SK-N-SH (cell line): ENCODE measurements around the gene CYFIP2. TPM values are rescaled to one million over a fixed set of nuclear protein-coding genes. Genes with fewer than 3 reads are reported as not detected.

Experiments used
- CTCF ChIA-PET: fragments of 300-600, 350-600 bp; formaldehyde crosslinking; extraction: SDS; loops from one replicate; lab custom pipeline; 2021; lab: Yijun Ruan, JAX
- POLR2A ChIA-PET: fragments of 350-600 bp; sonication (Branson Sonifier 250); formaldehyde crosslinking; extraction: SDS; loops from one replicate; lab custom pipeline; 2020; ENCODE audit warnings: antibody characterized with exemption, inconsistent platforms; lab: Yijun Ruan, JAX
- DNase-seq: peaks from one replicate; pipeline ENCODE4 v3.0.0; 2012
- H2AFZ ChIP-seq: fragments of 200-600 bp; sonication (generic); 2 replicates; pipeline ENCODE4 v1.8.1; 2016; ENCODE audit warnings: antibody characterized with exemption, mild to moderate bottlenecking, low read depth
- H3F3A ChIP-seq: fragments of 200-600 bp; sonication (generic); replicated peaks from 2 replicates; pipeline ENCODE3; 2016; ENCODE audit warnings: antibody characterized with exemption, mild to moderate bottlenecking; ENCODE audit not compliant: insufficient read depth
- H3K27ac ChIP-seq, 2 experiments: fragments of 200-500 bp in 1 of 2; fragments of 200-600 bp in 1 of 2; sonication (Bioruptor generic) in 1 of 2; sonication (generic), shearing (Covaris generic) in 1 of 2; 2 replicates each; pipeline versions ENCODE4 v1.5.1 to v1.6.1; 2014 to 2016; ENCODE audit warnings: low read depth in 2 of 2, inconsistent platforms in 1 of 2, low read length in 1 of 2, mild to moderate bottlenecking in 1 of 2, mixed read lengths in 1 of 2
- H3K27me3 ChIP-seq: fragments of 200-600 bp; sonication (generic), shearing (Covaris generic); 2 replicates; pipeline ENCODE4 v1.6.1; 2016; ENCODE audit warnings: mixed run types; ENCODE audit not compliant: insufficient read depth
- H3K36me3 ChIP-seq, 2 experiments: fragments of 200-500 bp in 1 of 2; fragments of 200-600 bp in 1 of 2; sonication (Bioruptor generic) in 1 of 2; sonication (generic) in 1 of 2; replicated peaks in 1 of 2; 2 replicates each; pipeline versions ENCODE3 to v1.5.1; 2014 to 2016; ENCODE audit warnings: low read length in 1 of 2, mild to moderate bottlenecking in 1 of 2; ENCODE audit not compliant: insufficient read depth in 2 of 2, control insufficient read depth in 1 of 2
- H3K4me1 ChIP-seq, 2 experiments: fragments of 200-500 bp in 1 of 2; fragments of 200-600 bp in 1 of 2; sonication (Bioruptor generic) in 1 of 2; sonication (generic), shearing (Covaris generic) in 1 of 2; 2 replicates each; pipeline versions ENCODE4 v1.5.1 to v1.6.1; 2014 to 2016; ENCODE audit warnings: low read depth in 1 of 2, low read length in 1 of 2, mixed run types in 1 of 2; ENCODE audit not compliant: insufficient read depth in 2 of 2, control insufficient read depth in 1 of 2
- H3K4me2 ChIP-seq: fragments of 200-600 bp; sonication (generic), shearing (Covaris generic); 2 replicates; pipeline ENCODE4 v1.6.1; 2017; ENCODE audit warnings: mixed run types
- H3K4me3 ChIP-seq, 2 experiments: fragments of 200-500 bp in 1 of 2; fragments of 200-600 bp in 1 of 2; sonication (Bioruptor generic) in 1 of 2; sonication (generic), shearing (Covaris generic) in 1 of 2; 2 replicates each; pipeline versions ENCODE4 v1.5.1 to v1.8.1; 2014 to 2016; ENCODE audit warnings: low read depth in 2 of 2, inconsistent platforms in 1 of 2, low read length in 1 of 2, mild to moderate bottlenecking in 1 of 2, mixed read lengths in 1 of 2, moderate library complexity in 1 of 2
- H3K79me2 ChIP-seq: fragments of 200-600 bp; sonication (generic); 2 replicates; pipeline ENCODE4 v1.8.1; 2017; ENCODE audit warnings: mild to moderate bottlenecking; ENCODE audit not compliant: insufficient read depth
- H3K9ac ChIP-seq: fragments of 200-600 bp; sonication (generic); 2 replicates; pipeline ENCODE4 v1.6.1; 2017; ENCODE audit warnings: mixed run types
- H3K9me2 ChIP-seq: fragments of 200-600 bp; sonication (generic); 2 replicates; pipeline ENCODE4 v1.6.1; 2017; ENCODE audit warnings: mixed run types
- H3K9me3 ChIP-seq: fragments of 200-600 bp; sonication (generic); 2 replicates; pipeline ENCODE4 v1.6.1; 2017; ENCODE audit warnings: mixed run types, mild to moderate bottlenecking, moderate library complexity
- H4K20me1 ChIP-seq: fragments of 200-600 bp; sonication (generic); 2 replicates; pipeline ENCODE4 v1.6.1; 2017; ENCODE audit warnings: mild to moderate bottlenecking, mixed run types; ENCODE audit not compliant: insufficient read depth
- GABPA ChIP-seq: IDR thresholded peaks from 2 replicates; pipeline ENCODE4 v1.4.0; 2012; ENCODE audit warnings: low read depth, mild to moderate bottlenecking
- GATA2 ChIP-seq: sonication (generic); formaldehyde crosslinking; IDR thresholded peaks from 2 replicates; pipeline ENCODE4 v1.5.0; 2020; ENCODE audit warnings: mild to moderate bottlenecking, missing genetic modification reagents
- RAD21 ChIP-seq: IDR thresholded peaks from 2 replicates; pipeline ENCODE4 v1.6.1; 2012; ENCODE audit warnings: mild to moderate bottlenecking, low read length
- RXRA ChIP-seq: IDR thresholded peaks from 2 replicates; pipeline ENCODE4 v1.4.0; 2012; ENCODE audit warnings: low read depth, mild to moderate bottlenecking, borderline replicate concordance
- TAF1 ChIP-seq: IDR thresholded peaks from 2 replicates; pipeline ENCODE4 v1.6.1; 2012; ENCODE audit warnings: low read depth, mild to moderate bottlenecking, low read length, moderate library complexity, borderline replicate concordance
- WGBS: methylation state at CpG from one replicate; pipeline ENCODE4 v1.1.6; 2017; ENCODE audit warnings: low lambda C conversion rate; 5-methylcytosine and 5-hydroxymethylcytosine counted together
- polyA plus RNA-seq, 3 experiments: library from polyadenylated mRNA; depleted of rRNA; stranded (reverse); fragments of >200 nt; gene quantifications; 2 replicates each; pipeline ENCODE4 v1.2.3, GENCODE V29; 2012
- TF ChIP-seq, protein P1 (sequence below): IDR thresholded peaks from 2 replicates; pipeline ENCODE4; 2012
- TF ChIP-seq, protein P2 (sequence below): fragments of 200-600 bp; sonication (generic); IDR thresholded peaks from 2 replicates; pipeline ENCODE4 v1.6.1; 2017; ENCODE audit warnings: antibody characterized with exemption, mild to moderate bottlenecking, moderate library complexity

CYFIP2 gene
- polyA plus RNA-seq, 1 of the 3 experiments (the other 2 are of a cell fraction): 20.1 TPM

DNA sequence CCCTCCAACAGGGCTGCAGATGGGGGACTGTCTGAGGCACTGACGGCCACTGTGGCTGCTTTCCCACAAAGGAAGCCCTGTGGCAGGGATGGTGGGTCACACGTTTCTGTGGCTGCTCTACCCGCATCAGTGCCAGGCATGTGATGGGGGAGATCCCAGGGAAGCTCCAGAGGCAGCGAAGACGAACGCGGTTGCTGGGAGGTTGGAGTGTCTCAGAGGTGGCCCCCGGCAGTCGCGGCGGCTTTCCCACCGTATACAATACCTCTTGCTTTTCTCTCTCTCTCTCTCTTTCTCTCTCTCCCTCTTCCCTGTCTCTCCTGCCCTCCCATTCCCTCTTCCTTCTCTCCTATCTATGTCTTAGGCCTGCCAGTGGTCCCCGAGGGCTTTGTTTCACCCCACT is 56.7 kb downstream of the CYFIP2 start:
- no peak for TF ChIP-seq RAD21
- TF ChIP-seq, protein P1, sequence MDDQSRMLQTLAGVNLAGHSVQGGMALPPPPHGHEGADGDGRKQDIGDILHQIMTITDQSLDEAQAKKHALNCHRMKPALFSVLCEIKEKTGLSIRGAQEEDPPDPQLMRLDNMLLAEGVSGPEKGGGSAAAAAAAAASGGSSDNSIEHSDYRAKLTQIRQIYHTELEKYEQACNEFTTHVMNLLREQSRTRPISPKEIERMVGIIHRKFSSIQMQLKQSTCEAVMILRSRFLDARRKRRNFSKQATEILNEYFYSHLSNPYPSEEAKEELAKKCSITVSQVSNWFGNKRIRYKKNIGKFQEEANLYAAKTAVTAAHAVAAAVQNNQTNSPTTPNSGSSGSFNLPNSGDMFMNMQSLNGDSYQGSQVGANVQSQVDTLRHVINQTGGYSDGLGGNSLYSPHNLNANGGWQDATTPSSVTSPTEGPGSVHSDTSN: no peak
- TF ChIP-seq GATA2 (CRISPR knock-in tag): no peak
- no peak for TF ChIP-seq RXRA
- CTCF ChIA-PET: interaction anchor here (8.6 kb wide), 1 partner anchor 156 kb away, joined by 102 read pairs; no protein-coding TSS in a partner anchor
- Histone ChIP-seq H2AFZ (no peak overlapping the region), H3K36me3 (peaks cover 0 to 39% of the 10 kb centered on the region in 2 experiments), H3K4me2 (no peak overlapping the region), H3K9ac (no peak overlapping the region), H3K9me2 (no peaks in the 10 kb centered on the region), H3K27me3 (no peaks in the 10 kb centered on the region), H3K4me1 (no peaks in the 10 kb centered on the region), H3F3A (no peaks in the 10 kb centered on the region), H4K20me1 (no peaks in the 10 kb centered on the region), H3K4me3 (no peak overlapping the region), H3K27ac (no peak overlapping the region), H3K79me2 (no peaks in the 10 kb centered on the region), H3K9me3 (no peaks in the 10 kb centered on the region)
- POLR2A ChIA-PET: no interaction called here
- DNase-seq: no peak
- WGBS: 89% methylated on average over 13 of the region's 13 CpGs

DNA sequence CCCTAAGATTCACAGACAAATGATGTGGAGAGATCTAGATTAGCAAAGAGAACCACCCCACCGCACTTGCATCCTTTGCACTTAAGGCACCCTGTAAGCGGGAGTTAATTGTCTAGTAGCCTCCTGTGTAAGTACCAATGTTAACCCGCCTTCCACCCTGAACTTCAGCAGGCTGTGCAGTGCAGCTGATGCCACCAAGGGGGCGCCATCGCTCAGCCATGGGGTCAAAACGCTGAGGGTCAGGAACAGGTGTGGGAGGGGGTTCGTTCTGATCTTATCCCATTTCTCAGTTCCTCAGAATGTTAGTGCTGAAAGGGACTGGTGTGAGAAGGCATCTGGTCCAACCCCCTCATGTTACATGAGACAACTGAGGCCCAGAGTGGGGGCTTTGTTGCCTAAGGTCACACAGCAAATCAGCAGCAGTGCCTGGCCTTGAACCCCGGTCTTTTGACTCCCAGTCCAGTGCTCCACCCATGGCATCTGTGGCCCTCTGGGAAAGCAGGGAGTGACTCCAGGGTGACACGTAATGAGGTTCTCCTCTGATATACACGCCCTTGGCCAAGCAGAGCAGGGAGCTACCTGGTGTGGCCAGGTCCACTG is 57.3 kb downstream of the CYFIP2 start:
- H3K4me2 ChIP-seq: no peak overlapping the region
- no peaks in the 10 kb centered on the region for H3K27me3 ChIP-seq
- no peaks in the 10 kb centered on the region for H3K4me1 ChIP-seq
- ChIA-PET POLR2A (no interaction called here), CTCF (interaction anchor here (0.8 to 8.6 kb wide), 5 partner anchors 12 to 395 kb away, joined by 3 to 102 read pairs (median 3); no protein-coding TSS in a partner anchor)
- no peak overlapping the region for H3K4me3 ChIP-seq
- no peak for TF ChIP-seq GABPA
- TF ChIP-seq, protein P2, sequence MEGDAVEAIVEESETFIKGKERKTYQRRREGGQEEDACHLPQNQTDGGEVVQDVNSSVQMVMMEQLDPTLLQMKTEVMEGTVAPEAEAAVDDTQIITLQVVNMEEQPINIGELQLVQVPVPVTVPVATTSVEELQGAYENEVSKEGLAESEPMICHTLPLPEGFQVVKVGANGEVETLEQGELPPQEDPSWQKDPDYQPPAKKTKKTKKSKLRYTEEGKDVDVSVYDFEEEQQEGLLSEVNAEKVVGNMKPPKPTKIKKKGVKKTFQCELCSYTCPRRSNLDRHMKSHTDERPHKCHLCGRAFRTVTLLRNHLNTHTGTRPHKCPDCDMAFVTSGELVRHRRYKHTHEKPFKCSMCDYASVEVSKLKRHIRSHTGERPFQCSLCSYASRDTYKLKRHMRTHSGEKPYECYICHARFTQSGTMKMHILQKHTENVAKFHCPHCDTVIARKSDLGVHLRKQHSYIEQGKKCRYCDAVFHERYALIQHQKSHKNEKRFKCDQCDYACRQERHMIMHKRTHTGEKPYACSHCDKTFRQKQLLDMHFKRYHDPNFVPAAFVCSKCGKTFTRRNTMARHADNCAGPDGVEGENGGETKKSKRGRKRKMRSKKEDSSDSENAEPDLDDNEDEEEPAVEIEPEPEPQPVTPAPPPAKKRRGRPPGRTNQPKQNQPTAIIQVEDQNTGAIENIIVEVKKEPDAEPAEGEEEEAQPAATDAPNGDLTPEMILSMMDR: peak; percentile 44
- H3K36me3 ChIP-seq: peaks cover 0 to 39% of the 10 kb centered on the region in 2 experiments
- DNase-seq: peak; percentile 45
- H3K9ac ChIP-seq: no peak overlapping the region
- 87% methylated on average over 9 of the region's 10 CpGs for WGBS
- H3K9me3 ChIP-seq: no peaks in the 10 kb centered on the region
- H3K9me2 ChIP-seq: no peaks in the 10 kb centered on the region
- H4K20me1 ChIP-seq: no peaks in the 10 kb centered on the region
- H3K79me2 ChIP-seq: no peaks in the 10 kb centered on the region
- H2AFZ ChIP-seq: no peak overlapping the region
- no peaks in the 10 kb centered on the region for H3F3A ChIP-seq
- H3K27ac ChIP-seq: no peak overlapping the region

DNA sequence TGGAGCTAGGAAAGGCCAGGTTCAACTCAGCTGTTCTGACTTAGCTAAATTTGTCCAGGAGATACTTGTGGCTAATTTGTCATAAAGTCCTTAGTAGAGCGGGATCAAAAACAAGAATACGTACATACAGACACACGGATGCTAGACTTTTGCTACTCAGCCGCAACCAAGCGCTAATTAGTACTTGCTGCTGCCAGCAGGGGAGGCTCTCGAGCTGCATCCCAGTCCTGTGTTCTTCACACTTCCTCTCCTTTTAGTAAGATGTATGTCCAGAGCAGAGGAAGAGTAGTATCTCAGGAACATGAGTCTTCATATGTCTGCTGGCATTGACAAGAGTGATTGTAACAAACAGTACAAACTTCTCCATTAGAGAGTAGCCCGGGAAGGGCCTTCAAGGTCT is 58.3 kb downstream of the CYFIP2 start:
- Histone ChIP-seq H3K36me3 (peaks cover 0 to 36% of the 10 kb centered on the region in 2 experiments), H3K9ac (no peak overlapping the region), H3K4me3 (no peak overlapping the region), H3K27ac (no peak overlapping the region), H3K4me1 (no peaks in the 10 kb centered on the region; a peak in 1 of 4 replicates), H3K79me2 (no peaks in the 10 kb centered on the region), H3K27me3 (no peaks in the 10 kb centered on the region), H3K9me2 (no peaks in the 10 kb centered on the region), H3K9me3 (no peaks in the 10 kb centered on the region), H3F3A (no peaks in the 10 kb centered on the region), H4K20me1 (no peaks in the 10 kb centered on the region), H3K4me2 (no peak overlapping the region), H2AFZ (no peak overlapping the region)
- TF ChIP-seq, protein P2: peak; percentile 50
- TF ChIP-seq TAF1 (no peak), RAD21 (peak; percentile 24; the same call in 1 of the 2 replicates)
- WGBS: 91% methylated on average over 7 of the region's 7 CpGs
- ChIA-PET POLR2A (no interaction called here), CTCF (interaction anchor here (0.6 to 8.6 kb wide), 9 partner anchors 71 to 419 kb away, joined by 3 to 102 read pairs (median 3); partner anchors contain the start of gene LSM11)
- no peak for DNase-seq
